HG03159 (cell line): ENCODE measurements around the gene ARL17A.
"Not testable (repeated sequence)": the region's sequence is repeated elsewhere in the genome, so short reads cannot be mapped to it uniquely, and the experiment has no call there.

Experiments
- ATAC-seq: cut with Tn5 transposase; IDR thresholded peaks from one replicate; pipeline ENCODE4 v1.9.1; 2021; ENCODE audit warnings: mild to moderate bottlenecking, moderate library complexity; ENCODE audit not compliant: unreplicated experiment

ARL17A gene

DNA sequence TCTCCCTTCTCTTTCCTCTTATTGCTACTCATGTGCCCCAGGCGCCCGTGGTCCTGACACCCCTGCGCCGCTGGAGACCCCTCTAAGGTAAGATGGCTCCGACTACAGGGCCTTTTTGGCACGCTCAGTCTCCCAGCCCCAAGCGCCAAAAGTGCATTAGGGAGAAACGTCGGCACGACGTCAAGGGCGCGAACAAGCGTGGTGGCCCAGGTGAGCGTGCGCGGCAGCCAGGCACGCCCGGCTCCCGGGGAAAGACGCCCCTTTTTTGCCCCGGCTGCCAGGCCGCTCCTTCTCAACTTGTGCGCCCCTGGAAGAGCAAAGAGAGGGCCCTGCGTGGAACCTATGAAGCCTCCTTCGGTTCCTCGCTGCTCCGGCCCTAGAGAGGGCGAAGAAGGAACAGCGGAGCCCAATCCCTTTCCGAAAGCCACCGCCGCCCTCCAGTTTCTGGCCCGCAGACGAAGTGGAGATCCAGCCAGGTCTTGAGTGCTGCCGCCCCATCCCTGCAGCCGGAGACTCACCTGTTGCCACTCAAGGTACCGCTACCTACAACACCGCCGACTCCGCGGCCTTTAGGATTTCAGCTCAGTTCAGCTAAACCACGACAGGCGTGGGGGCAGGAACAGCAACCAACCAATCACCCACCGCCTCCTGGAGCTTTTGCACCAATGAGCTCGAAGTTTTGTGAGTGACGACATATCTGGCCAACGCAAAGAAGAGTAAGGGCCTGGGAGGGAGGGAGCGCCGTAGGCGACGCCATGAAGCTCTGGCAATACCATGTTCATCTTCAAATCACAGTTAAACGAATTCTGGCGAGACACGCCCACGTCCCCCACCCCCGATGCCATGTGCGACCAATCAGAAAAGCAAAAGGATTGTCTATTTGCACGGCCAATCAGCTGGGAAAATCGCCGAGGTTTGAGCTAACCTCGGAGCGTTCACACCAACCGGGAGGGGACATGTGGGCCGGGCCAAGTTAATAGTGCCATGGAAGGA is at the start of gene ARL17A:
Gene ARL17A, minus strand, starts transcription at position 609 of the 993 bp plus-strand sequence. CDS start 3,369 bp downstream, outside the sequence.
- ATAC-seq = peak; percentile 84

DNA sequence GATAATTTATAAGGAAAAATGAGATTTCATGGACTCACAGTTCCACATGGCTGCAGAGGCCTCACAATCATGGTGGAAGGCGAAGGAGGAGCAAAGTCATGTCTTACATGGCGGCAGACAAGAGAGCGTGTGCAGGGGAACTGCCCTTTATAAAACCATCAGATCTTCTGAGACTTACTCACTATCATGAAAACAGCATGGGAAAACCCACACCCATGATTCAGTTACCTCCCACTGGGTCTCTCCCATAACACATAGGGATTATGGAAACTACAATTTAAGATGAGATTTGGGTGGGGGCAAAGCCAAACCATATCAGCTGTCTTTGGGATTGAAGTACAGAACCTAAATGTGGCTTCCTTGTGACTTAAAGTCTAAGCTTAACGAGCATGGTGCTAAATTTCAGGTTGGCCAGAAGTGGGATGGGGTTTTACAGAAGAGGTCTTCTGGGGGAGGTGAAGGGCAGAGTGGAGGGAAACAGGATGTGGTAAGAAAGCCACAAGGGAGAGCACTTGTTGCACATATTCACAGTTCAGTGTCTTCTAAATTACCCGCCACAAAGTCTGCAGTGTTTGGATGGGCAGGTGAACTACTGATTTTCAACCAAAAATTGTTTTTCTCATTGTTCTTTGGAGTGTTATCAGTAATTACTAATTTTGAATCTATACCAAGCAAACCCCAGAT is 49.4 kb upstream of the ARL17A start:
- not testable (repeated sequence) for ATAC-seq

DNA sequence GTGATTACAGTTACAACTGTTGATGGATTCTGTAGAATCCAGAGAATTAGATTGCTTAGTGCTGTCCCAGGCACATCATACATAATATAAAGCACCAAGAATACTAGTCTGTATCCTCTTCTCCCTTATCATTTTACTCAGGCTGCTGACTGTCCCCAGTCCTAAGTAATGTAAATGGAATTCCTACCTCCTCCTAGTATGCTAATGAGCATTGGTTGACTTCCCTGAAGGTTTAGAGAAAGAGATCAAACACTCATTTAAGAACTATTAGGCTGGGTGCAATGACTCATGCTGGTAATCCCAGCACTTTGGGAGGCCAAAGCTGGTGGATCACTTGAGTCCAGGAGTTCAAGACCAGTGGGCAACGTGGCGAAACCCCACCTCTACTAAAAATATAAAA is 48.0 kb upstream of the ARL17A start:
- ATAC-seq = not testable (repeated sequence)

DNA sequence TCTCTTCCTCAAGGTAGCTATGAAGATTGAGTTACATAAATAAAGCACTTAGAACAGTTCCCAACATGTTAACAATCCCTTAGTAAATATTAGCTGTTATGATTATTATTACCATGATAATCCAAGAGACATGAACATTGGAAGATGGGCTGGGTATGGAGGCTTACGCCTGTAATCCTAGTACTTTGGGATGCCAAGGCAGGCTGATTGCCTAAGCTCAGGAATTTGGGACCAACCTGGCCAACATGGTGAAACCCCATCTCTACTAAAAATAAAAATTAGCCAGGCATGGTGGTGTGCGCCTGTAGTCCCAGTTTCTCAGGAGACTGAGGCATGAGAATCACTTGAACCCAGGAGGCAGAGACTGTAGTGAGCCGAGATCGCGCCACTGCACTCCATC is 45.2 kb upstream of the ARL17A start:
- ATAC-seq = not testable (repeated sequence)

DNA sequence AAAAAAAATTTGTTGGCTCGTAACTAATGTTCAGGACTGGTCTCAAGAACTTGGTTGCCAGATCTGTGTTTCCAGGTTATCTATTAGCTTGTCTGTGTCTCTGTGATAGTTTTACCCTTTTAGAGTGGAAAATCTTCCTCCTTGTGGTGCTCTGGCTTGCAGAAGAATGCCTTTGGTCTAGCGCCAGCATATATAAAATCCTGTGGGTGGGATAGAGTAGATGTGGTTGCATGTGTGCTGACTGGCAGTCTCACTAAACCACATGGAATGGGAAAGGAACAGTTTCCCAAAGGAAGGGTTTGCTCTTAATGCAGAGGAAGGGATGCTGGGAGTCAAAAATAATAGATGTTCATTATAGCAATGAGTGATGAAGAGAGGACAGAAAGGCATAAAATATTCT is 44.3 kb upstream of the ARL17A start:
- ATAC-seq = not testable (repeated sequence)

DNA sequence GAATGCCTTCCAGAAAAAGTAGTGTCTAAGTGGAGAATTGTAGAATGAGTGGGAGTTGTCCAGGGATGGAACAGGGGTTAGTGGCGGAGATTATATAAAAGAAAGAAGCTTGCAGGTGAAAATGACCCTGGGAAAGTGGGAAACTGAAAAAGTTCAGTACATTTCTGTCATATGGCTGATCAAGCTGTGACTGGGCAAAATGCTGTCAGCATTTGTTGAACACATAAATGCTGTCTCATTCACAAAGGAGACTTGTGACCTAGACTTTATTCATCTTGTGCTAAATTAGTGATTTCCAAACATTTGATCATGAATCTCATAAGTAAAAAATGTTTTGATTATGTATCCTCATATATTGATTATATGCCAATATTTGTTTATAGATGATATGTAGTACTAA is 39.5 kb upstream of the ARL17A start:
- ATAC-seq = not testable (repeated sequence)

DNA sequence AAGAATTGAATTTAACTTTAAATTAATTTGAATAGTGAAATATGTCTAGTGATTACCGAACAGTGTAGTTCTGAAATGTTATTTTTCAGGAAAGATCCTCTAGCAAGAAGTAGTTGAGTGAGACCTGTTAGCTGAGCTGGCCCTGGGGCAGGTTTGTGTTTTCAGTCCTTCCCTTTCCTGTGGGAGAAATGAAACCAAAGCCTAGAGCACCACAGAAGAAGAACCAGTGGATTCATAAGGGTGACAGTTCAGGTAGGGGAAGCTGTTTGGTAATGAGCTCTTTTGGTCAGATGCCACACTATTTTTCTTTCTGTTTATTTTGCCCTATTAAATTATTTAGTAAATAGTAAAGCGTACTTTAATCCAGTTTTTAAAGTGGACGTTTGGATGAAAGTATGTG is 37.6 kb upstream of the ARL17A start:
- ATAC-seq = not testable (repeated sequence)

DNA sequence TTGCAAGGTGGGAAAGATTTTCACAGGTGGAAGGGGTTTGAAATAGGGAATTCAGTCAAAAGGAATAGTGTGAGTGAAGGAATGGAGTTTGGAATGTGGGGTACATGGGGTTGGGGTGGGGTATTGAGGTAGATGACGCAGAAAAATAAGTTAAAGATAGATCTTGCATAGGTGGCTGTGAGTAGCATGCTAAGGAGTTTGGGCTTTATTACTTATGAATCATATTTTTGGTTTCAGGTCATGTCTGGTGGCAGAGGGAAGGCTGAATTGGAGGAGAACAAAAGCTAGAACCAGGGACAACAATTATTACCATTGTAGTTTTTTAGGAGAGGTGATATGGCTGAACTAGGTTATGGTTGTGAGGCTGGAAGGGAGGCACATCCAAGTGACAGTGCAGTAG is 34.4 kb upstream of the ARL17A start:
- not testable (repeated sequence) for ATAC-seq

DNA sequence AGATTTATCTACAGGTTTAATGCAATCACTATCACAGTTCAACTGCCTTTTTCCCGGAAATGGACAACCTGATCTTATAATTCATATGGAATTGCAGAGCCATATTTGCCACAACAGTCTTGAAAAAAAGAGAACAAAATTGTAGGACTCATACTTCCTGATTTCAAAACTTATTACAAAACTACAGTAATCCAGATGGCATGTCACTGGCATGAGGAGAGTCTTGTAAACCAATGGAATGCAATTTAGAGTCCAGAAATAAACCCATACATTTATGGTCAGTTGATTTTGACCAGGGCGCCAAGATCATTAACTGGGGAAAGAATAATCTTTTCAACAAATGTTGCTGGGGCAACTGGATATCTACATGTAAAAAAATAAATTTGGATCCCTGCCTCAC is 31.8 kb upstream of the ARL17A start:
- not testable (repeated sequence) for ATAC-seq

DNA sequence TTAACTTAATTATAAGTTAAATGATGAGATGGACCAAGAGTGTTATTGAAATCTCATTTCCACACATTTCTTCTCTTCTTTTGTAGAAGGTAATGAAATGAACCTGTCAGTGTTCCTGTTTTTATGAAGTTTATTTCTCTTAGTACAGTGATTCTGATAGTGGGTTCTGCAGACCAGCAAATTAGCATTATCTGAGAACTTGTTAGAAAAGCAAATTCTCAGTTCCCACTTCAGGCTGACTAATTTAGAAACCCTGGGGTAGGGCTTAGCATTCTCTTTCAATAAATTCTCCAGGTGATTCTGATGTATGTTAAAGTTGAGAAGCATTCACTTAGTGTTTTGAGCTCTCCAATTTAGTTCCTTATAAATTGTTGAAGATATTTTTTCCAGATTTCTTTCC is 23.6 kb upstream of the ARL17A start:
- ATAC-seq = peak; percentile 58

DNA sequence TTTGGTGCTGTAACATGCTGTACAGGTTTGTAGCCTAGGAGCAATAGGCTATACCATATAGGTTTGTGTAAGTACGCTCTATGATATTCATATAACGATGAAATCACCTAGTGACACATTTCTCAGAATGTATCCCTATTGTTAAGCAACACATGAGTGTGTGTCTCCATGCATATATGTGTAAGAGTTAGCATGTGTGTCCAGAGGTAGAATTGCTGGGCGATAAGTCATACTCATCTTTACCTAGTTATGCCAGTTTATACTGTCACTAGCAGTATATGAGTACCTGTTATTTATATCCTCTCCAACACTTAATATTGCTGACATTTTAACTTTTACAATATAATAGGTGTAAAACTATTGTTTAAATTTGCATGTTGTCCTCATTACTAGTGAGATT is 21.3 kb upstream of the ARL17A start:
- ATAC-seq = not testable (repeated sequence)

DNA sequence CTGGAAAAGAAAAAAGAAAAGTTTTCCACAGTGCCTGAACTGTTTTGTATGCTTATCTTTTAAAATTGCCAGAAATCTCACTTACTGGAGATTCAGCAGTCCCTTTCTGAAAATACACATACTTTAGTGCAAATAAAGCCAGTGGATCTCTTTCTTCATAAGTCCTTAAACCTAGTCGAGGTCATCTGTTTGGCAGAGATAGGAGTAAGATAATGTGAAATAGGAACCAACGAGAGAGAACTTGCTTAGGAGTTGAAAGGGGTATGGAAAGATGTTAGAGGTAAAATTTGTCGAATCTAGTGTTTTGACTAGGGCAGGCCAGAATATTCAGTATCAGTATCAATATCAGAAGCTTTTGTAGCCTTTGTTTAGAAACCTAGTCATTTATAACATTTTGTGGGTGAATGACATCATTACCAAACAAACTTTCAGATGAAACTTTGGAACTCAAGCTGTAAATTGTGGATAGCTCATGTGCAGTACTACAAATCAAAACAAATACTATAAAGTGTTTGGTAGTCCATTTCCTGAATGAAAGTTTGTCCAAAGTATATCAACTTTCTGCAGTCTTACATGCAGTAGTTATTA is 18.9 kb upstream of the ARL17A start:
- not testable (repeated sequence) for ATAC-seq

DNA sequence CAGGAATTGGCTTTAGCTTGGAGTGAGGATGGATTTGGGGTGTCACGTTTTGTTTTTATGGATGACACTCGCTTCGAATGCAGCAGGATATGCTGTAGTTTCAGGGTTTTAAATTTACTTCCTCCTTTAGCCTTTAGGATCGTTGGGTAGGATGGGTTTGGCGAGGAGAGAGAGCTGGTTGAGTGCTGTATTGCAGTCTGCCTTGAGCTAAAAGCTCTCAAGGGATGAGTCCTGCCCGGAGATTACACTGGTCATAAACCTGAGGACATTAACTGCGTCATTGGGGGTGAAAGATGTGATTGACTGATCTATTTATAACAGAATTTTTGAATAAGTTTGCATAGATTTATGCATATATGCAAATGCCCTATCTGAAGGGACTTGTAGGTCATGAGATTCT is 11.8 kb upstream of the ARL17A start:
- not testable (repeated sequence) for ATAC-seq

DNA sequence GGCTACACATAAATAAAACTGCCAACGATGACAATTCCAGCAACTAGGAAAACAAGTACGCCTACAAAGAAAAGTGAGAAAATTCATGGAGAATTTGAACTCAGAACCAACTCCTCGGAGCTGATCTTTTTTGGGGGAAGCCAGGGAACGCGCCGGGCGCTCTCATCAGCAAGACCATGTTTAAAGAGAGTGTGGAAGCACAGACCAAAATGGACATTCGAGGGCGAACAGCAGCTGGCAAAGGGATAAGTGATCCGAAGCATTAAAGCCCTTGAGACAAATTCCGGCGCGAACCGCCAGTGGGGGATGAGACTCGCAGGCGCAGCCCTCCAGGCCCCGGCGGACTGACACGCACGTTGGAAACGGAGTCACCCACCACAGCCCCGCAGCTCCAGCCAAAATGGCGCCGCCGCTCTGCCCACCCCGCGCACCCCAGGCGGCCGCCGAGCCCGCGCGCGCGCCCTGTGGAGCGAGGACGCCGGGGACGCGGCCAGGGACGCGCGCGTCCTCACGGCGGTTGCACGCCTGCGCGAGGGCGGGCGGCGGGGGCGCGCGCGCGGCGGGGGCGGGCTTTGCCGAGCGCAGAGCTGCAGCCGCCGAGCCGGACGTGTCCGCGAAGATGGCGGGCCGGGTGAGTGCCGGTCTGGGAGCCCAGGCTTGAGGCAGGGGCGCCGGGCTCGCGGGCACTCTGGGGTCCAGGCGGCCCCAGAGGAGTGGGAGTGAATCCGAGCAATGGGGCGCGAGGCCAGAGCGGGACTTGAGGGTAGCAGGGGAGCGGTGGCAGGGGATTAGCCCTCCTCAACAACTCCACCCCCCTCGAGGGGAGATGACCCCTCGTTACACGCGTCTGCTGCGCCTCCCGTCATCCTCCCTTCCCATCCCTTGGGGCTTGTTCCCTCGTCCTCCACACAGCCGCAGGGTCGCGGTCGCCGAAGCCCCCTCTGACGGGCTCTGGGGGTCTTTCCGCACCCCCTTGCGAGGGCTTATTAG is 11.0 kb upstream of the ARL17A start, which contains the start of gene NSF:
Gene NSF, plus strand, starts transcription at position 513 of the 990 bp plus-strand sequence. Its CDS starts 107 bp downstream, at position 620.
- ATAC-seq = peak; percentile 74

DNA sequence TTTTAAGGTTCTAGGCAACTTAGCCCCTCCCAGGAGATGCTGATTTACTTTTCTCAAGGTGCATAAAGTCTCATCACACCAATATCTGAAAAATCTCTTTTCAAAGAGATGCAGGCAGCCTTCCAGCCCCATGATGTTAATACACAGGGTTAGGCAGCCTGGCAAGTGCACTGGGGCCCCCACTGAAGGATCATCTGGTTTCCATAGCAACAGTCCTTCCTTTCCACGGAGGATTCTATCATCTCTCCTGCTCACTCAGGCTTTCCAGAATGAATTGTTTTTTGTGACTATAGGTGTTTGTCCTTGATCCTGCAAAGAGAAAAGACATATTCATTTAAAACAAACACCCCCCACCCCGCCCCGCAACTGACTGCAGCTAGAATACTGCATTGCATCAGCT is 6.0 kb upstream of the ARL17A start:
- not testable (repeated sequence) for ATAC-seq

DNA sequence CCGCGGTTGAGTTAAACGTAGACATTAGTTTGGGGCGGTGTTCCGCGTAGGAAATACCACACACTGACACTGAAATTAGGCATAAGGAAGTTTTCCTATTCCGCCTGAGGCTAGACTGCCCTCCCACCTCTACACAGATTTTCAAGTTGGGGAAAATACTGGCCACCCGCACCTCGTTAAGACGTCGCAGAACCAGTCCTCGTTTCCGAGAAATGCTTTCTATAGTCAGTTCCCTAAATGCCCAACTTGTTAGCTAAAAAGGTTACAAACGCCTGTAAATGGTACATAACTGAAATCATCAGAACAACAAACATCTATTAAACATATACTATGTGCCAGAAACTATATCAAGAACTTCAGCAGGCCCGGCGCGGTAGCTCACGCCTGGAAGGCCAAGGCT is 591 bp upstream of the ARL17A start:
- not testable (repeated sequence) for ATAC-seq

DNA sequence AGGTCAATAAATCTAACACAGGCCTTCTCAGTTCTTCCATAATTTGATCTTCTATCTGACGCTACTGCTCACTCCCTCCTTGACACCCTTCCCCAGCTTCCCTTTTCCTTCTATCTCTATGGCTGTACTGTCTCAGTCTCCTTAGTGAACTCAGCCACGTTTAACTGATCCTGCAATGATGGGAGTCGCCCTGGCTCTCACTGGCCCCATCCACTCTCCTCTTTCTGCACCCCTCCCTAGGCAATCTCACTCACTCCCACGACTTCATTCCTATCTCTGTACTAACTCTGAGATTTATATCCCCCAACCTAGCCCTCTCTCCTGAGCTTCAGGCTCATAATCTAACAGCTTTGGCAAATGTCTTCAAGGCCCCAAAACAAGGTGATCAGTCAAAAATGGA is 7.7 kb downstream of the ARL17A start:
- ATAC-seq = not testable (repeated sequence)

DNA sequence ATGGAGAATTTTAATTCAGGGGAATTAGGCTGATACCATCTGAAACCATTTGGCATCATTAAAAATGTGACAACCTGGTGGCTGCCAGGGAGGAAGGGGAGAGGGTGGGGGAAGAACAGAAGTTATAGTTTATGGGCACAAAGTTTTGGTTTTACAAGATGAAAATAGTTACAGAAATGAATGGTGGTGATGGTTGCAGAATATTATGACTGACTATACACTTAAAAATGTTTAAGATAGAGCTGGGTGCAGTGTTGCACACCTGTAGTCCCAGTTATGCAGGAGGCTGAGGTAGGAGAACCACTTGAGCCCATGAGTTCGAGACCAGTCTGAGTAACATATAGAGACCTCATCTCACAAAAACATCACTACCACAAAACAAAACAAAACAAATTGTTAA is 12.5 kb downstream of the ARL17A start:
- not testable (repeated sequence) for ATAC-seq

DNA sequence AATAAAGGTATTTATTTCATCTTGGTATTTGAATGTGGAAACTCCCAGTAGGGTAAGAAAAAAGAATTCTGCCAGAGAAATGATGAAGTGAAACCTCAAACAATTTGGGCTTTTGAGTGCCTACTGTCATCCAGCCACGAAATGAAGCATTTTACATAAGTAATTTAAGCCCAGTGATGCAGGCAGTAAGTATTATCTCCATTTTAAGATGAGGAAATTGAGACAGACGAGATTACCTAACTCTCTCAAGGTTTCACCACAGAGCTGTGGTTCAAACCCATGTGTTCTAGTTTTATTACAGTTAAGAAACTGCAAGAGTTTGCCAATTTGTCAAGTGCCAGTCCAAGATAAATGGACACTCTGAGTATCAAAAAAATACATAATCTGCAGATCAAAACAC is 13.2 kb downstream of the ARL17A start:
- ATAC-seq = not testable (repeated sequence)

DNA sequence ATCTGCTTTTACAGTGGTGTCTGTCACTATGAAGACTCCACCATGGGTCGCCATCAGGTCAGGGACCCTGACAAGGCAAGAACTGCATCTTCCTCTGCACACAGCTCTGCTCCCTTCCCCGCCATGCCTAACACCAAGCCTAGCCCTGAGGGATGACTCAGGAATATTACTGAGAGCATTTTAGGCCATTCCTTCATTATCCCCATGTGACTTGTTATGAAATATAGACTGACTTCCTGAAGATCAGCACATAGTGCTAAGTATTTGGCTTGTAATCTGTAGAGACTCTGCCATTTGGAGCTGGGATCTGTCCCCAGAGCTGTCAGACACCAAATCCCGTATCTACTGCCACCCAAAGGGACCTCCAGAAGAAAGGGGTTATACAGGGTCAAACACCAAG is 19.4 kb downstream of the ARL17A start:
- ATAC-seq = not testable (repeated sequence)
